Keratinocyte (primary cell): ENCODE results near the gene MED8. TPM values are rescaled to one million over a fixed set of nuclear protein-coding genes. Genes with fewer than 3 reads are reported as not detected.

Source experiments
- DNase-seq: peaks from one replicate; pipeline ENCODE4 v3.0.0-alpha.2; 2011; ENCODE audit warnings: low read depth, missing footprints, low spot score
- FAIRE-seq: peaks from 2 replicates; lab custom pipeline; 2011; peaks lifted over from hg19 to GRCh38; lab: Jason Lieb, UNC
- H2AFZ ChIP-seq: 2 replicates; pipeline ENCODE4 v1.6.0; 2012; ENCODE audit warnings: low read length, control low read depth, inconsistent platforms; ENCODE audit not compliant: control insufficient read depth
- H3K27ac ChIP-seq: 2 replicates; pipeline ENCODE4 v1.5.1; 2011; ENCODE audit warnings: low read length; ENCODE audit not compliant: control insufficient read depth, insufficient read depth
- H3K27me3 ChIP-seq: 3 replicates; pipeline ENCODE4 v1.6.0; 2011; ENCODE audit warnings: low read length; ENCODE audit not compliant: control insufficient read depth, insufficient read depth; ENCODE audit errors: extremely low read depth
- H3K36me3 ChIP-seq, 2 experiments: 2 replicates in 1 of 2; 3 replicates in 1 of 2; pipeline ENCODE4 v1.5.1; 2011; ENCODE audit warnings: low read length in 2 of 2, mild to moderate bottlenecking in 1 of 2; ENCODE audit not compliant: control insufficient read depth in 2 of 2, insufficient read depth in 2 of 2; ENCODE audit errors: extremely low read depth in 1 of 2
- H3K4me1 ChIP-seq: 3 replicates; pipeline ENCODE4 v1.5.1; 2011; ENCODE audit warnings: low read length; ENCODE audit not compliant: control insufficient read depth, insufficient read depth; ENCODE audit errors: extremely low read depth
- H3K4me2 ChIP-seq: 3 replicates; pipeline ENCODE4 v1.6.0; 2011; ENCODE audit warnings: low read depth, low read length; ENCODE audit not compliant: control insufficient read depth, insufficient read depth; ENCODE audit errors: extremely low read depth
- H3K4me3 ChIP-seq, 3 experiments: fragments of 200-600 bp in 1 of 3; sonication (generic) in 1 of 3; 2 replicates in 2 of 3; 3 replicates in 1 of 3; pipeline ENCODE4 v1.5.1; 2011 to 2016; ENCODE audit warnings: low read length in 3 of 3, mild to moderate bottlenecking in 3 of 3, control low read depth in 2 of 3, inconsistent platforms in 1 of 3, low read depth in 1 of 3, mixed read lengths in 1 of 3, mixed run types in 1 of 3, moderate library complexity in 1 of 3; ENCODE audit not compliant: control insufficient read depth in 2 of 3, insufficient read depth in 2 of 3; ENCODE audit errors: extremely low read depth in 1 of 3
- H3K79me2 ChIP-seq: 2 replicates; pipeline ENCODE4 v1.6.0; 2012; ENCODE audit warnings: low read length; ENCODE audit not compliant: control insufficient read depth, insufficient read depth
- H3K9ac ChIP-seq: 3 replicates; pipeline ENCODE4 v1.6.0; 2011; ENCODE audit warnings: low read length; ENCODE audit not compliant: control insufficient read depth, insufficient read depth; ENCODE audit errors: extremely low read depth
- H3K9me1 ChIP-seq: 3 replicates; pipeline ENCODE4 v1.6.0; 2011; ENCODE audit warnings: low read length; ENCODE audit not compliant: control insufficient read depth, insufficient read depth; ENCODE audit errors: extremely low read depth
- H3K9me3 ChIP-seq: 2 replicates; pipeline ENCODE4 v1.5.1; 2012; ENCODE audit warnings: low read depth, low read length; ENCODE audit not compliant: control insufficient read depth
- H4K20me1 ChIP-seq: 3 replicates; pipeline ENCODE4 v1.6.0; 2011; ENCODE audit warnings: low read length; ENCODE audit not compliant: control insufficient read depth, insufficient read depth; ENCODE audit errors: extremely low read depth
- CTCF ChIP-seq, 3 experiments: IDR thresholded peaks in 1 of 3; conservative IDR thresholded peaks in 1 of 3; optimal IDR thresholded peaks in 1 of 3; 2 replicates in 2 of 3; 3 replicates in 1 of 3; pipeline versions ENCODE3 to v1.5.1; 2011; ENCODE audit warnings: low read length in 3 of 3, mild to moderate bottlenecking in 3 of 3, moderate library complexity in 2 of 3, control low read depth in 1 of 3, inconsistent platforms in 1 of 3; ENCODE audit not compliant: insufficient read depth in 2 of 3; ENCODE audit errors: extremely low read depth in 1 of 3
- EZH2 ChIP-seq: IDR thresholded peaks from one replicate; pipeline ENCODE4 v1.6.1; 2012; ENCODE audit warnings: inconsistent platforms, mild to moderate bottlenecking, low read length, moderate library complexity
- dilution Hi-C: fragments of 300-500 bp; cut with MboI; formaldehyde crosslinking; loops from one replicate; pipeline ENCODE4 v1.7.0; 2020; ENCODE audit warnings: low sequenced_read_pairs; ENCODE audit not compliant: extremely low pct_ligation_motif_present
- polyA plus RNA-seq, 5 experiments: library from polyadenylated mRNA; depleted of rRNA in 3 of 5; stranded (reverse) in 3 of 5; stranded (forward) in 1 of 5; unstranded in 1 of 5; fragments of >200 nt; gene quantifications; 1 replicate in 1 of 5; 2 replicates in 3 of 5; 3 replicates in 1 of 5; pipeline versions ENCODE4 v1.2.1 to v1.2.3, GENCODE V29; 2011 to 2012; ENCODE audit warnings: missing spikeins in 2 of 5, low read depth in 1 of 5, low replicate concordance in 1 of 5

The MED8 gene
- polyA plus RNA-seq, 1 donor (not counting 4 experiments of a cell fraction or from before 2014, with no cell fraction given): 14.3 TPM

- FAIRE-seq: peak; percentile 36
Observed at GRCh38 chr1:43376723-43377235, 12.8 kb downstream of the MED8 start.

GRCh38 chr1:43373066-43373940 lies 16.3 kb downstream of the MED8 start:
- H2AFZ ChIP-seq: no peak overlapping the region
- H3K9me3 ChIP-seq: no peaks in the 10 kb centered on the region
- no peaks in the 10 kb centered on the region for H4K20me1 ChIP-seq
- peaks cover 9% of the 10 kb centered on the region for H3K79me2 ChIP-seq
- no peak overlapping the region for H3K4me3 ChIP-seq
- H3K9ac ChIP-seq: no peak overlapping the region
- DNase-seq (peak; percentile 73), FAIRE-seq (peak; percentile 96)
- H3K36me3 ChIP-seq: peaks cover 0 to 3% of the 10 kb centered on the region in 2 experiments
- H3K27ac ChIP-seq: peak overlapping the region; percentile 79
- TF ChIP-seq CTCF (optimal IDR thresholded peaks at IDR 0.05 in 1 of 3, IDR thresholded peaks at IDR 0.05 in 1 of 3, conservative IDR thresholded peaks at IDR 0.05 in 1 of 3; ENCODE audit: extremely low read depth in 1 of 3, insufficient read depth in 2 of 3, low read length in 3 of 3) (no peak), EZH2 (no peak)
- no peaks in the 10 kb centered on the region for H3K27me3 ChIP-seq
- H3K4me1 ChIP-seq: peaks cover 56% of the 10 kb centered on the region
- H3K4me2 ChIP-seq: peak overlapping the region; percentile 65
- dilution Hi-C loops: no loop called here
- no peaks in the 10 kb centered on the region for H3K9me1 ChIP-seq

More at GRCh38 chr1:43376723-43377235, 12.8 kb downstream of the MED8 start:
- Histone ChIP-seq H3K9me1 (no peaks in the 10 kb centered on the region), H3K27me3 (no peaks in the 10 kb centered on the region), H3K4me2 (no peak overlapping the region), H3K9ac (no peak overlapping the region), H4K20me1 (no peaks in the 10 kb centered on the region), H3K9me3 (no peaks in the 10 kb centered on the region), H3K4me3 (no peak overlapping the region), H3K79me2 (no peaks in the 10 kb centered on the region), H2AFZ (no peak overlapping the region), H3K27ac (no peak overlapping the region), H3K36me3 (peaks cover 3 to 4% of the 10 kb centered on the region in 2 experiments), H3K4me1 (peaks cover 31% of the 10 kb centered on the region)
- dilution Hi-C loops: no loop called here
- DNase-seq: no peak
- no peak for TF ChIP-seq EZH2
- TF ChIP-seq CTCF (optimal IDR thresholded peaks at IDR 0.05 in 1 of 3, IDR thresholded peaks at IDR 0.05 in 1 of 3, conservative IDR thresholded peaks at IDR 0.05 in 1 of 3; ENCODE audit: extremely low read depth in 1 of 3, insufficient read depth in 2 of 3, low read length in 3 of 3): no peak
